ENCODE data around the gene CD83. TPM values are rescaled to one million over a fixed set of nuclear protein-coding genes. Genes with fewer than 3 reads are reported as not detected.

The CD83 gene
- total and polyA plus RNA-seq, 2 of the 4 experiments (the other 2 are of a cell fraction) = 2.0 to 2.5 TPM

GRCh38 chr6:14109411-14109826 is 8.2 kb upstream of the CD83 start:
- POLR2A ChIA-PET (ENCODE audit: unreplicated experiment) = interaction anchor here (0.6 kb wide), 1 partner anchor 10 kb away, joined by 3 read pairs; no protein-coding TSS in a partner anchor
- no peaks in the 10 kb centered on the region for H4K20me1 ChIP-seq (ENCODE audit: insufficient read depth, low read length)
- no peaks in the 10 kb centered on the region for H3K9me1 ChIP-seq (ENCODE audit: insufficient read depth, low read length)
- no peak overlapping the region for H3K4me3 ChIP-seq (ENCODE audit: insufficient read depth, low read depth, low read length)
- H3K27me3 ChIP-seq (ENCODE audit: control insufficient read depth, insufficient read depth, low read length) = peaks cover 26% of the 10 kb centered on the region
- no peak overlapping the region for H2BK15ac ChIP-seq (ENCODE audit: low read depth, low read length)
- no peak overlapping the region for H3K4me2 ChIP-seq (ENCODE audit: low read depth, low read length)
- DNase-seq = no peak
- H3K9ac ChIP-seq (ENCODE audit: low read depth, low read length) = no peak overlapping the region
- ATAC-seq (ENCODE audit: low read depth) = no peak
- H3K14ac ChIP-seq (replicated peaks; ENCODE audit: low read depth, low read length) = no peak overlapping the region
- in situ Hi-C loops (cut with MboI; ENCODE audit: low sequenced_read_pairs) = no loop called here
- dilution Hi-C loops (cut with HindIII; ENCODE audit: low sequenced_read_pairs, unreplicated experiment) = no loop called here
- H4K91ac ChIP-seq (ENCODE audit: insufficient read depth, low read depth, low read length) = no peak overlapping the region
- BruUV-seq (replicated peaks) = no TSS peak
- no peak overlapping the region for H3K27ac ChIP-seq (ENCODE audit: insufficient read depth, low read length)
- CTCF ChIA-PET = no interaction called here
- WGBS, 2 experiments (ENCODE audit: extremely low coverage in 2 of 2, insufficient read length in 1 of 2) = no CpG with 5 or more reads among the region's 4 CpGs
- no peak overlapping the region for H2AK9ac ChIP-seq (replicated peaks; ENCODE audit: low read depth, low read length, poor library complexity)
- H2BK5ac ChIP-seq (ENCODE audit: low read depth, low read length, poor library complexity, severe bottlenecking) = no peak overlapping the region
- no peaks in the 10 kb centered on the region for H3K4me1 ChIP-seq (ENCODE audit: control insufficient read depth, insufficient read depth, low read length)
- no peak overlapping the region for H2AK5ac ChIP-seq (ENCODE audit: low read depth, low read length)
- no peak overlapping the region for H3K4ac ChIP-seq (ENCODE audit: low read depth, low read length)
- no peak overlapping the region for H4K5ac ChIP-seq (ENCODE audit: low read depth, low read length)
- peaks cover 8% of the 10 kb centered on the region for H3K9me3 ChIP-seq (ENCODE audit: control insufficient read depth, insufficient read depth, low read length)
- no peak overlapping the region for H3K56ac ChIP-seq (ENCODE audit: extremely low read depth, insufficient read depth, low read length)
- intact Hi-C loops (cut with micrococcal nuclease) = no loop called here
- no peak overlapping the region for H2BK20ac ChIP-seq (ENCODE audit: low read depth, low read length)
- H4K8ac ChIP-seq (ENCODE audit: low read depth in 2 of 2, low read length in 2 of 2) = no peak overlapping the region
- H2AFZ ChIP-seq (replicated peaks; ENCODE audit: low read length, poor library complexity) = no peak overlapping the region
- no peak overlapping the region for H3K23ac ChIP-seq (ENCODE audit: low read depth, low read length)
- H2BK120ac ChIP-seq (ENCODE audit: low read depth, low read length) = no peak overlapping the region
- H3K79me1 ChIP-seq (ENCODE audit: low read depth in 1 of 2, low read length in 2 of 2) = no peaks in the 10 kb centered on the region
- no peak overlapping the region for H3K18ac ChIP-seq (ENCODE audit: low read depth, low read length)
- H3K36me3 ChIP-seq (ENCODE audit: control insufficient read depth, insufficient read depth, low read length) = no peaks in the 10 kb centered on the region
- TF ChIP-seq USF2 (IDR thresholded peaks at IDR 0.05; ENCODE audit: low read depth, low read length) (no peak), RAD21 (IDR thresholded peaks at IDR 0.05; ENCODE audit: low read length) (no peak), CHD1 (IDR thresholded peaks at IDR 0.05; ENCODE audit: low read depth, low read length) (no peak), RFX5 (IDR thresholded peaks at IDR 0.05; ENCODE audit: low read depth, low read length) (no peak), MXI1 (IDR thresholded peaks at IDR 0.05; ENCODE audit: borderline replicate concordance, low read depth, low read length) (no peak), SMC3 (IDR thresholded peaks at IDR 0.05; ENCODE audit: low read depth, low read length) (no peak), MAZ (IDR thresholded peaks at IDR 0.05; ENCODE audit: borderline replicate concordance, low read depth, low read length) (no peak), MAFK (IDR thresholded peaks at IDR 0.05; ENCODE audit: low read depth, low read length) (no peak), CTCF (conservative IDR thresholded peaks at IDR 0.05; ENCODE audit: low read depth, low read length) (no peak), NFE2L2 (IDR thresholded peaks at IDR 0.05; ENCODE audit: low read depth, low read length) (no peak), RCOR1 (IDR thresholded peaks at IDR 0.05; ENCODE audit: insufficient replicate concordance, low read length) (no peak)

Measured in IMR-90 (cell line).